GM19043 (cell line): ENCODE measurements around the gene GPR150.

ENCODE experiments used
- ATAC-seq: cut with Tn5 transposase; IDR thresholded peaks from one replicate; pipeline ENCODE4 v1.9.1; 2021; ENCODE audit warnings: low read depth; ENCODE audit not compliant: unreplicated experiment

The GPR150 gene

DNA sequence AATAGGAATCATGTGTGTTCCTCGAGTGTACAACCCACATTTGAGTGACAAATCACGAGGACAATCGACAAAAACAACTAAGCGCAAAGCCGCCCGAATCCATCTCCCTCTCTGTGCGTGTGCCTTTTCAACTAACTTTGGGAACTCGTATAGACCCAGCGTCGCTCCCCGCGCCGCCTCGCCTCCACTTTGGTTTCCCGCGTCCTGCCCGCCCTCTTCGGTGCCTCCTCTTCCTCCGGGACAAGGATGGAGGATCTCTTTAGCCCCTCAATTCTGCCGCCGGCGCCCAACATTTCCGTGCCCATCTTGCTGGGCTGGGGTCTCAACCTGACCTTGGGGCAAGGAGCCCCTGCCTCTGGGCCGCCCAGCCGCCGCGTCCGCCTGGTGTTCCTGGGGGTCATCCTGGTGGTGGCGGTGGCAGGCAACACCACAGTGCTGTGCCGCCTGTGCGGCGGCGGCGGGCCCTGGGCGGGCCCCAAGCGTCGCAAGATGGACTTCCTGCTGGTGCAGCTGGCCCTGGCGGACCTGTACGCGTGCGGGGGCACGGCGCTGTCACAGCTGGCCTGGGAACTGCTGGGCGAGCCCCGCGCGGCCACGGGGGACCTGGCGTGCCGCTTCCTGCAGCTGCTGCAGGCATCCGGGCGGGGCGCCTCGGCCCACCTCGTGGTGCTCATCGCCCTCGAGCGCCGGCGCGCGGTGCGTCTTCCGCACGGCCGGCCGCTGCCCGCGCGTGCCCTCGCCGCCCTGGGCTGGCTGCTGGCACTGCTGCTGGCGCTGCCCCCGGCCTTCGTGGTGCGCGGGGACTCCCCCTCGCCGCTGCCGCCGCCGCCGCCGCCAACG is at the start of gene GPR150:
TSS of gene GPR150 (plus strand) at position 58 of the 840 bp plus-strand sequence. CDS start at position 247, 189 bp downstream.
- peak; percentile 69 for ATAC-seq

DNA sequence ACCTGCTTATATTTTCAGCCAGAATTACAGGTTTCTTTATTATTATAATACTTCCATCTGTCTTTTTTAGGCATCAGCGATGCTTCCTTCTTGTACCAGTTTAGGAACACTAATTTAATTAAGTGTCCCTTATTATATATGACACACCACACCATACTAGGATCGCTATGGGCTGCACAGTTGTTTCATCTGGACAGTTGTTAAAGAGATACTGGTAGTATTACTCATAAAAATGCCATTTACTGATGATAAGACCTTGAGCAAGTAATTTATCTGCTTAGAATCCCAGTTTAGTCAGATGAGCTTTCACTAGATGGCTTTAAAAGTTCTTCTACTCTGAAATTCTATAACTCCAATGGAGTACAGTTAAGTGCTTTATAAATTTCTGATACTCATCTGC is 47.9 kb upstream of the GPR150 start:
- no peak for ATAC-seq

DNA sequence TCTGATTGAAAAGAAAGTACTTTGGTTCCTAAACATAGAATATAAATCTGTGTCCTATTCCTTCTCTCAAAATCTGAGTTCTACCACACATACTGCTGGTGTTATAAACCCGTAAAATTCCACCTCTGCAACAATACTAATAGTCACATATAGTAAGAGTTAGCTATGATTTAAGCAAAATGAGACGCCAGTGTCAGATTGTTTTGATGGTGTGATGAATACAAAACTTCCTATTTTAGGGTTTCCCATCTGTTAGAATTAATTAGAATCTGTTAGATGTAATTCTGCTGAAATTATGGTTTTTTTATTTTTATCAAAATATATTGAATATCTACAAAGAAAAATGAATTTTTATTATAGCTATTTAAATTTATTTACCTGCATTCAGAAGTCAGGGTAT is 38.3 kb upstream of the GPR150 start:
- ATAC-seq: no peak

DNA sequence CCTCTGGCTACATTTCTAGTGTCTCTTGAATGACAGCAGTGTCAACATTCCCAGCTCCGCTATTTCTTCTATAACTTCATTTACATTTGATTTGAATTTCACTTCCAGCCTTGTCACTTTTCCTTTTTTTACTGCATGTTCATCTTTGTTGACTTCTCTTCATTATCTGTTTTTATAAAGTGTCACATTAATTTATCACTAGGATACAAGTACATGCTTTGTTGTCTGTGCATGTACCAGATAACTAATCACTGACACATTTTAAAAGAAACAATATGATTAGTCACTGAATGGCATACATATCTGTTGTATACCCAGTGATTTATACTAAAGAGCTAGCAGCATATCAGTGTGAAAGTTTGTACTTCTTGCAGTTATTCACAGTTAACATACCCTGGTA is 35.9 kb upstream of the GPR150 start:
- no peak for ATAC-seq

DNA sequence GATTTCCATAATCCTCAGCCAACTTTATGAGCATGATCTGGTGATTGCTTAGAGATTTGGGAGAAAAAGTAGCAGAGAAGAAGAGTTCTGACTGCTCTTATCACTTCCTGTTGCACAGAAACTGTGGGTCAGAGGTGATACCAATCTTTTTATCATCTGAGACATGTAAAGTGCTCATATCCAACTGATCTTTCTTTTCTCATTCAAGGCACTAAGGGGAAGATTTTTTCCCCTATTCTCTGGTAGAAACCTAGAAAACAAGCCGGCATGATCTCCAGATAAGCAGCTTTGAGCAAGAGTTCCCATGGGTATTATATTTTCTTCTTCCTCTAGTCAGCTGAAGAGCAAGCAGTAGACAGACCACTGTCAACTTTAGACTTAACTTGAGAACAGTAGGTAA is 29.0 kb upstream of the GPR150 start:
- ATAC-seq: no peak

DNA sequence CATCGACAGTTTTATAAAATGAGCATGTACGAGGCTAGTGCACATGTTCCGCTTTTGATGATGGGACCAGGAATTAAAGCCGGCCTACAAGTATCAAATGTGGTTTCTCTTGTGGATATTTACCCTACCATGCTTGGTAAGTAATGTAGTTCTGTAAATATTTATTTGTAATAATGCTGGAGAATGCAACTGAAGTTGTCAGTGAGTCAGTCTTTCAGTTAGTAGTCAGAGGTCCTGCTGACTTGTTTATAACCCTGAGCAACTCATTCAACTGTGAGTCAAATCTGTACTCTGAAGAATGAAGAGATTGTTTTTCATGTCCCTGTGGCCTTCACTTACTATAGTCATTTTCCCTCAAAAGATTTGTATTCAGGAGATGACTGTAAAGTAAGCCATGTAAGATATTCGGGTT is 28.4 kb upstream of the GPR150 start:
- ATAC-seq: peak; percentile 82

DNA sequence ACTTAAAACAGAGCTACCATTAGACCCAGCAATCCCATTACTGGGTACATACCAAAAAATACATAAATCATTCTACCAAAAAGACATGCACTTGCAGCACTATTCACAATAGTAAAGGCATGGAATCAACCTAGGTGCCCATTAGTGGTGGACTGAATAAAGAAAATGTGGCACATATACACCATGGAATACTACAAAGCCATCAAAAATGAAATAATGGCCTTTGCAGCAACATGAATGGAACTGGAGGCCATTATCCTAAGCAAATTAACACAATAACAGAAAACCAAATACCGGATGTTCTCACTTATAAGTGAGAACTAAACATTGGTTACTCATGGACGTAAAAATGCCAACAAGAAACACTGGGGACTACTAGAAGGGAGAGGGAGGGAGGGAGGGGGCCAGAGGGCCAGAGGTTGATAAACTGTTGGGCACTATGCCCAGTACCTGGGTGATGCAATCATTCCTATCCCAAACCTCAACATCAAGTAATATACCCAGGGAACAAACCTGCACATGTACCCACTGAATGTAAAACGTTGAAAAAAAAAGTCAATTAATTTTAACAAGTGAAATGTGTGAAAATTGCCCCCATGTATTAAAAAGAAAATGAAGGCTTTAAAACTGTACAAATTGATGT is 24.5 kb upstream of the GPR150 start:
- ATAC-seq: no peak

DNA sequence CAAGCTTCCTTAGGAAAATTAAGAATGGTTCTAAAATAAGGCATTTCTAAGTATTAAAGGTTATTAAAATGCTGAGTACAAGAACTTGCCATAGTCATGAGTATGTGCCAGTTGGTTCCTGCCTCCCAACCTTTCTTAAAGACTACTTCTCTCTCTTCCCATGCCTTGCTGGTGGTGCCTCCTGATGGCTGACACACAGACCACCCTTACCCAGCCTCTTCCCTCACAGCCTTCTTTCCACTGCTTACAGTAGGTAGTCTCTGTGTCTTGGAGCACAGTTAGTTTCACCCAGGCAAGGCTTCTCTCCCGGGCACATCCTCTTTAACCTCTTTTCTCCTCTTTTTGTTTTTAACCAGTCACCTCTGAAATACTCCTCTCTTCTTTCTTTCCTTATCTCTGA is 20.6 kb upstream of the GPR150 start:
- ATAC-seq: no peak

DNA sequence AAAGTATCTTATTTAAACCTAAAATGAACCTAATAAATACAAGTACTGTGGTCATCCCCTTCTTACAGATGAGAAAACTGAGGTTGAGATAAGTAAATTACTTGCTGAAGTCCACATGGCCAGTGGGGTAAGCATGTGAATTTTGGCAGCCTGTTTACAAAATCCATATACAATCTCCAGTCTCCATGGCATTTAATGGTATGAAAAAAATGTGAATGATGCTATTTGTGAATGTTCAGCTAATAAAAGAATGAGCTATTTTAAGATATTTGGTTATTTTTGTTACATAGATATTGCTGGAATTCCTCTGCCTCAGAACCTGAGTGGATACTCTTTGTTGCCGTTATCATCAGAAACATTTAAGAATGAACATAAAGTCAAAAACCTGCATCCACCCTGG is 19.3 kb upstream of the GPR150 start:
- no peak for ATAC-seq

DNA sequence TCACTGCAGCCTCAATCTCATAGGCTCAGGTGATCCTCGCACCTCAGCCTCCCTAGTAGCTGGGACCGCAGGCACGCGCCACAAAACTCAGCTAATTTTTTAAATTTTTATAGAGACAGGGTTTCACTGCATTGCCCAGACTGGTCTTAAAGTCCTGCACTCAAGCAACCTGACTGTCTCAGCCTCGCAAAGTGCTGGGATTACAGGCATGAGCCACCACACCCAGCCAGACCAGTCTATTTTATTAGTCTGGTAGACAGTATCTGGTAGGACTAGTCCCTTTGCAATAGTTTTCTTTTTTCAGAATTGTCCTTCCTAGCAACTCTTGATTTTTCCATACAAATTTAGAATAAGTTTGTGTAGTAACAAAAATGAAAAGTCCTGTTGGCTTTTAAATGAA is 14.1 kb upstream of the GPR150 start:
- no peak for ATAC-seq

DNA sequence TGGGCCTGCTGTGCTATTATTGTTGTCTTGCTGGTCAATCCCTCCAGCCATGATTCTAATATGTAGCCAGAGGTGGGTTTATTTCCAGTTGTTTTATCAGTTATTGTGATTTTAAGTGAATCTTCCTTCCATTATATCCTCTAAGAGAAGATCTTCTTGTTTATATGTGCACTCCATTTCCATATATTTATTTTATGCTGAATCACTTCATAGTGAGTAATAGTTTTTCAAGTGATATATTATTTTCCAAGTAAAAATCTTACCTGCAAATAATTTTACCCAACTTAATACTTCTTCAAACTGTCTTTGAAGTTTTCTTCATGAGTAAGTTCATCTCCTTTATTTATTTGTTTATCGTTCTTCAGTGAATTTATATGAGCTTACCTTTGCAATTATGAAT is 13.5 kb upstream of the GPR150 start:
- no peak for ATAC-seq

DNA sequence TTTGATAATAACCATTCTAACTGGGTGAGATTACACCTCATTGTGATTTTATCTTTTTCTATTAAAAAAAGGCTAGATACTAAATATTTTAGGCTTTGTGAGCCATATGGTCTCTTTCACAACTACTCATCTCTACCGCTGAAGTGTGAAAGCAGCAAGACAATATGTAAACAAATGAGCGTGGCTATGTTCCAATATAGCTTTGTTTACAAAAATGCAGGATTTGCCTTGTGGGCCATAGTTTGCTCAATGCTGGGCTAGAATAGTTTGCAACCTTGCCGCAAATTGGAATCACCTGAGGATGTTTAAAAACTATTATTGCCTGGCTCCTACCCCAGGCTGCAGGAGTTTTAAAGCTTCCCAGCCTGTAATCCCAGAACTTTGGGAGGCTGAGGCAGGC is 10.2 kb upstream of the GPR150 start:
- ATAC-seq: no peak

DNA sequence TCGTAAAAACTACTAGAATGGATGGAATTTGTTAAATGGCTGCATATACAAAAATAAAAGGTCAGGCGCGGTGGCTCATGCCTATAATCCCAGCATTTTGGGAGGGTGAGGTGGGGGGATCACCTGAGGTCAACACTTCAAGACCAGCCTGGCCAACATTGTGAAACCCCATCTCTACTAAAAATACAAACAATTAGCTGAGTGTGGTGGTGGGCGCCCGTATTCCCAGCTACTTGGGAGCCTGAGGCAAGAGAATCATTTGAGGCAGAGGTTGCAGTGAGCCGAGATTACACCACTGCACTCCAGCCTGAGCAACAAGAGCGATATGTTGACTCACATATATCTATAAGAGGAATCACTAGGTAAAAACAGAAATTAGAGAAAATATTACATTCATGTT is 9.3 kb upstream of the GPR150 start:
- no peak for ATAC-seq

DNA sequence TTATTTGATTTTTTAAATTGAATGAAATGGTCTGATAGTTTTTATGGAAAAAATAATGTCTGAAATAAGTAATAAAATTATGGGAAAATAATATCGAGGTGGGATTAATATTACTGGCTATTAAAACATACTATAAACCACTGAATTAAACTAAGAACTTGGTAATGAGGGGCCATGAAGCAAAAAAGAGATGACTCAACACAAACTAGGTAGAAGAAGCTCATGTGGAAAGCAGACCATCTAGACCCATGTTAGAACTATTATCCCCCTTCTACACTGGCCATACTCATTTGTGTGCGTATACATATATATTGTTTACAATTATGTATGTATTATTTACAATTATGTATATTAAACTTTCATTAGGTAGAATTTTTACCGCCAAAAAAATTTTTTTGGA is 8.5 kb upstream of the GPR150 start:
- no peak for ATAC-seq

DNA sequence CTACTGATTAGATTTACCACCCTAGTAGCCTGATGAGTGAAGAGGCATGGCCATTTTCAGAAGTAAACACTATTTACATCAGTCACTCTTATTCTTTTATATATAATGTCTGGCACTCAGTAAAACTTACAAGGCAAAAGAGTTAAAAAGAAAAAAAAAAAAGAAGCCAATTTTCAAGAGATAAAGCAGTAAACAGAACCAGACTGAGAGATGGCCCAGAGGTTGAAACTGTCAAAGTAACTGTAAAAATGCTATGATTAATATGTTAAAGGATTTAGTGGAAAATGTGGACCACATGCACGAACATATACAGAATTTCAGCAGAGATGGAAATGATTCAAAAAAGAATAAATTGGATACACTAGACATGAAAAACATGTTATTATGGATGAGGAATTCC is 6.4 kb upstream of the GPR150 start:
- ATAC-seq: no peak

DNA sequence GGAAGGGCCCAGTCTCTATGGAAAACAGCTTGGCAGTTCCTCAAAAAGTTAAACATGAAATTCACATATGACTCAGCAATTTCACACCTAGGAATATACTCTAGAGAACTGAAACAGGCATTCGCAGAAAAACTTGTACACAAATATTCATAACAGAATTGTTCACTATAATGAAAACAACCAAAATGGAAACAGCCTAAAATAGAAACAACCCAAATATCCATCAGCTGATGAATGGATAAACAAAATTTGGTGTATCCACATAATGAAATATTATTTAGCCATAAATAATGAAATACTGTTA is 4.8 kb upstream of the GPR150 start:
- ATAC-seq: peak; percentile 56

DNA sequence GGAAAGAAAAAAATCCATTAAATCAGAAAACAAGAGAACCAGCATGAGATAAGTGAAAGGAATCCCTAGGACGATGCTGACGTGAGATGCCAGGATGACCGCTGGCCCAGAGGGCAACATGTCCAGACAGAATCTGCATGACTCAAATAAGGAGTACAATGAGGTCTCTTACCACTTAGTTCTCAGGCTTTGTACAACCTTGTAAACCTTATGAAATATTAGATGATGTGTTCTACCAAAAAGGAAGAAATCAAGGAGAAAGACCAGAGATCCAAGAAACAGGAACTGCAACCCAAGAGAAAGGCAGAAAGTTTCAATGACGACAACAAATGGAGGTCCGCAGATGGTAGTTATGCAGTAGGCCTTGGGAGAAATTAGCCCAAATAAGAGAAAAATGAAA is 2.8 kb upstream of the GPR150 start:
- ATAC-seq: no peak

DNA sequence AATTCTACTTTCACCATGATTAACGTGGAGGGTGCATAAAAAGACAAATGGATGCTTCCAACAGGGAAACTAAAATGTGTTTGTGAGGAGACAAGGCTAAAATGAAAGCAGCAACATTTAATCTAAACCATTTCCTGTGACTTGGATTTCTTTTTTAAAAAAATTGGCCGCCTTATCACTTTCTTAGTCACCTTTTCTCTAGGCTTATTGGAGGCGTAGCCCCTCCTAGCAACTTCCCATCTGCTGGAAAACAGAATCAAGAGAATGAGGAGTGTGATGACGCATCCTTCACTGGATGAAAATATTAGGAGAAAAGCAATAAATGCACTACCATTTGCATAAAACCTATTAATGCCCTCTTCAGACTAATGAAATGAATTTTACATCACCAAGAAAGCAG is 791 bp upstream of the GPR150 start:
- no peak for ATAC-seq

DNA sequence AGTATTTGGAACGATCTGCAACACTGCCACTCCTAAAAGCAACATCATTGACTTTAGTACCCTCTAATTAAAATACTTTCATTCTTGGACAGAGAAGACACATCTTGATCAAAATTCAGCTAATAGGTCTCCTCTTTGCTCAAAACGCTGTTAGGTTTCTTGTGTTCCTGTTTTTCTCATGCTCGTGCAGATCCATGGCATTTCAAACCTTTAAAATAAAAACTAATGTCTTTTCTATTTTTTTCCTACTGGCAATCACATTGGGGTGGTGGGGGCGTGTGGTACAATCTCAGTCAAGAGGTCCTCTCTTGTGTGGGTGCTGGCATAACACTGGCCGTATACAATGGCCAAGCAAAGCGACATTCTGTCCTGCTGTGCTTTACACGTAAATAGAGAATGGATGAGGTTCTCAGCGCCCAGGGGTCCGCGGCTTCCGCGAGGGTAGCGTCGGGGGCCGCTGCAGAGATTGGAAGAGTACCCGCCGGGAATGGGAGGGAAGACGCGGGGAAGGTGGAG is 315 bp upstream of the GPR150 start:
- no peak for ATAC-seq

DNA sequence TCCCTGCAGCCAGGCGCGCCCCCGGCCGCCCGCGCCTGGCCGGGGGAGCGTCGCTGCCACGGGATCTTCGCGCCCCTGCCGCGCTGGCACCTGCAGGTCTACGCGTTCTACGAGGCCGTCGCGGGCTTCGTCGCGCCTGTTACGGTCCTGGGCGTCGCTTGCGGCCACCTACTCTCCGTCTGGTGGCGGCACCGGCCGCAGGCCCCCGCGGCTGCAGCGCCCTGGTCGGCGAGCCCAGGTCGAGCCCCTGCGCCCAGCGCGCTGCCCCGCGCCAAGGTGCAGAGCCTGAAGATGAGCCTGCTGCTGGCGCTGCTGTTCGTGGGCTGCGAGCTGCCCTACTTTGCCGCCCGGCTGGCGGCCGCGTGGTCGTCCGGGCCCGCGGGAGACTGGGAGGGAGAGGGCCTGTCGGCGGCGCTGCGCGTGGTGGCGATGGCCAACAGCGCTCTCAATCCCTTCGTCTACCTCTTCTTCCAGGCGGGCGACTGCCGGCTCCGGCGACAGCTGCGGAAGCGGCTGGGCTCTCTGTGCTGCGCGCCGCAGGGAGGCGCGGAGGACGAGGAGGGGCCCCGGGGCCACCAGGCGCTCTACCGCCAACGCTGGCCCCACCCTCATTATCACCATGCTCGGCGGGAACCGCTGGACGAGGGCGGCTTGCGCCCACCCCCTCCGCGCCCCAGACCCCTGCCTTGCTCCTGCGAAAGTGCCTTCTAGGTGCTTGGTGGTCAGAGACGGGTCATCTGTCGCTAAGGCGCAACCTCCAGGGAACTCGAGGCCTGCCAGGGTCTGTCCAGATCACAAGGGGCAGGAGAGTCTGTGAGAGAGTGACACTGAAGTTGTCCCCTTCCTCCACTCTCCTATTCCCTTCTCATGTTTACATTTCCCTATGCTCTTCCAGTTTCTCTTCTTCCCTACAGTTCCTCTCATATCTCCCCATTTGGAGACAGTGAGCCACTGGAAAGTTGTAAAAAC is 1.3 kb downstream of the GPR150 start:
- peak; percentile 42 for ATAC-seq
